ENCODE data around the gene ZCCHC2.

The ZCCHC2 gene

DNA sequence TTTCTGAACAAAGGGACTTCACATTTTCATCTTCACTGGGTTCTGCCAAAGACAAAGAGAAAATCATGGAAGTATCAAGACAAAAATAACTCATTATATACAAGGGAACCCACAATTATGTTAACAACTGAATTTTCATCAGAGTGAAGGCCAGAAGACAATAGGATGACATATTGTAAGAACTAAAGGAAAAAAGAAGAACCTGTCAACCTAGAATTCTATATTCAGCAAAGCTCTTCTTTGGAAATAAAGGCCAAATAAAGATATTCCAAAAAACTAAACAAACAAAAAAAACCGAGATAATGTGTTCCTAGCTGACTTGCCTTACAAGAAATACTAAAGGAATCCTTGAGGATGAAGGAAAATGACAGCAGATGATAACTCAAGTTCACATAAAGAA lies 10.3 kb upstream of the ZCCHC2 start:
- DNase-seq = no peak

DNA sequence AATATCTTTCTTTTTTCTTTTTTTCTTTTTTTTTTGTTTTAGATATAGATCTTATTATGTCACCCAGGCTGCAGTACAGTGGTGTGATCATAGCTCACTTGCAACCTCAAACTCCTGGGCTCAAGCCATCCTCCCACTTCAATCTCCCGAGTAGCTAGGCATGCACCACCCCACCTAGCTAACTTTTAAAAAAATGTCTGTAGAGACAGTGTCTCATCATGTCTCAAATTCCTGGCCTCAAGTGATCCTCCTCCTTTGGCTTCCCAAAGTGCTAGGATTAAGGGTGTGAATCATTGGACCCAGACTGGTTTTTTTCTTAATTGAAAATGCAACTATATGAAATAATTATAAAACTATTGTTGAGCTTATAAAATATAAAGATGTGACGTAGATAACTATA lies 9.8 kb upstream of the ZCCHC2 start:
- no peak for DNase-seq

DNA sequence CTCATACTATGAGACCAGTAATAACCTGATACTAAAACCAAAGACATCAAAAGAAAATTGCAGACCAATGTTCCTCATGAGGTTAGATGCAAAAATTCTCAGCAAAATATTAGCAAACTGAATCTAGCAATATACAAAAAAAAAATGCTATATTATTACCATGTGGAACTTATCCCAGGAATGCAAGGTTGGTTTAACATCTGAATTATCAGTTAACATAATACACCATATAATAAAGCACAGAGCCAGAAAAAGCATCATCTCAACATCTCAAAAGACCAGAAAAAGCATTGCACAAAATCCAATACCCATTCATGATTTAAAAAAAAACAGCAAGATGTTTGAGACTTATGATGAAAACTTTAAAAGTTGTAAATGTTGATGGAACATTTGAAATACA lies 8.3 kb upstream of the ZCCHC2 start:
- no peak for DNase-seq

DNA sequence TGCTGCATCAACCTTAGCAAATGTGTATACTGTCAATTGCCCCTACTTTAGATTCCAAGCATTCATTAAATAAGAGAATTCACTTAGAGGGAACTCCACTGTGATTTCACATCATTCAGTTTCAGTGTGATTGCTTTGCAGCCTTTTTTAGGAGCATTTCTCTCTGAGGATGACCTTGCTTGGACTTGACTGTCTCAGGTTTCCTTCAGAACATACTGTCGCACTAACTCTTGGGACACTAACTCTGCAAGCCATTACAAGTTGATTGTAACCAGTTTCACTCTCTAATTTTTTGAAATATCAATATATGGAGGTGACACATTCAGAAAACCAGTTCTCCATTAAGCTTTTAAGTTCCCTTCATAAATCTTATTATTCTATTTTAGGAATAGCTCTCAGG lies 6.6 kb upstream of the ZCCHC2 start:
- no peak for DNase-seq

DNA sequence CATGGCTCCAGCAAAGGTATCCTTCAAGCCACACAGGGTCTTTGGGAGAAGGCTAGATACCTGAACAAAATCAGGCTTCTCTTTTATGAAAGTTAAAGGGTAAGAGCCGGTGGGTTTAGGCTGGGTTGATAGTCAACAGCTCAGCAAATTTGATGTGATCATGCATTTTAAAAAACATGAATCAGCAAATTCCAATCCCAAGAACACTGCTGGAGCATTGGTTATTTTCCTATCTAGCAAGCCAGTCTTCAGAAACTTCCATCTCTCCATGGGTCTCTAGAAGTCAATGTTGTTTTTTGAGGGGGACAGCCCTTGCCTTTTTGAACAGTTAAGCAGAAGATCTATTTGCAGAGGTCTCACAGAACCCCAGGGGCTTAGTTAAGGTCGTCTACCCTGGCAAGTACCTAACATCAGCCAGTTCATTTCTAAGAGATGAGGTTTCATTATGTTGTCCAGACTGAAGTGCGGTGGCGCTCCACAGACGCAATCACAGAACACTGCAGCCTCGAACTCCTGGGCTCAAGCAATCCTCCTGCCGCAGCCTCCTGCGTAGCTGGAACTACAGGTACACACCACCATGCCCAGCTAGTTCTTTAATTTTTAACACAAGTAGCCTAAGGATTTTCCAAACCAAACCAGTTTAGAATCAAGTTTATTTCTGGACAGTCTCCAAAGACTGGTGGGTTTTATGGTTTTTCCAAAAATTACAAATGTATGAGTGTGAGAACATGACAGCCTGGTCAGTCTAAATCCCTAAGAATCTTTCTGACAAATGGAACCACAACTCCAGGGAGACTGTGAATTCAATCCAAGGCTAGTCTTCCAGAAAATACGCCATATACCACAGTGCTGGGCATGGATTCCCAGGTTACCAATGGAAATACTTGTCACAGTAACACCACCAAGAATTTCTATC lies 4.1 kb upstream of the ZCCHC2 start:
- DNase-seq = no peak

DNA sequence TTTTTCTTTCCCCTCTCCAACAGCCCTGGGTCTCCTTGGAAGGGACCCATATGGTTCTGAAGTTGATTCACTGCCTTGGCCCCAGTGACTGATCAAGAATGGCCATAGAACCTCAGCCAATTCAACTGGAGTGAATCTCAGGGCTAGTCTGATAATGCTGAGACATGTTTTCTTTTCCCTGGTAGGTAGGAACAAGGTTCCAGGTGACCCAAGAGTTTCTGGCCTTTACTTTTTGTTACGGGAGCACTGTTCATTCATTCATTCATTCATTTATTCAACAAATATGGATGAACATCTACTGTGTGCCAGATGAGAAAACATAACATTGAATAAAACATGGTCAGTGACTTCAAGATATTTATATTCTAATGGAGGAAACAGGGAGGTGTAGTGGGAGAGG lies 3.1 kb upstream of the ZCCHC2 start:
- no peak for DNase-seq

DNA sequence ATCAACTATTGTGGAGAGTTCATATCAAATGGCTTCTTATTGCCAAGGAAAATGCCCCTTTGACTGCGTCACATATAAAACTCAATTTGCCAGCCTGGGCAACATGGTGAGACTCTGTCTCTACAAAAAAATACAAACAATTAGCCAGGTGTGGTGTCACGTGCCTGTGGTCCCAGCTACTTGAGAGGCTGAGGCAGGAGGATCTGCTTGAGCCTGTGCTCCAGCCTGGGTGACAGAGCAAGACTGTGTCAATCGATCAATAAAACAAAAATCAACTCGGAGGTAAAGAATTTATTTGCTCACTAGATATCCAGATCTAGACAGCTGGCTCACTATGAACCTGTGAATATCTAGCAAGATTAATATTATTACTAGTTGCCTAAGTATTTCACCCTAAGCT lies 1.7 kb upstream of the ZCCHC2 start:
- DNase-seq = no peak

DNA sequence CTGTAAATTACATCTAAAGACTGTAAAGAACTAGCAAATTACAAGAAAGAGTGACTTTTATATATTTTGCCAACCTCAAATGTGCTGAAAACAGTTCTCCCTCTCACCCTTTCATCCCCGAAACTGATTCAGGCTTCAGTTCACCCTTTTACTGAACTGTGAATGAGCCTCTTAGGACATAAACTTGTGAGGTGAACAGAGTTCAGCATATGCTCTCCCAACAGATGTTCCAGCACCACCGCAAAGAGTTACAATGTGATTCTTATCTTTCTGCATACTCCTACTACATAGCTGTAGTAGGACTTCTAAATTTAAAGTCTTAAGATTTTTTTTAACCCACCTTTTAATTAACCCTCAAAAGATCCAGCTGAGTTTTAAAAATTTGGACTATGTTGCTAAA lies 1.2 kb upstream of the ZCCHC2 start:
- DNase-seq = no peak

DNA sequence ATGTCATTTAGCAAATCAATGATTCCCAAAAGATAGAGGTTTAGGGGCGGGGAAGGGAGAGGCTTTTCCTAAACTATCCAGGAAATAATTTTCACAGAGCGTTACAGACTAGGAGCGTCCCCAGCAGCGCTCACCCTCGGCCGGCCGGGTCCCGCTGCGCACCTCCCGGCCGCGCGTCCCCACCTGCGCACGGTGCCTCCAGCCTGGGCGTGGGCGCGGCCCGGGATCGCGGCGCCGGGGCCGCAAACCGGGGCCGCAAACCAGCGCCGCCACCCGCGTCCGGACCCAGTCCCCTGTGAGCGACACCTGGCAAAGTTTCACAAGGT lies 684 bp upstream of the ZCCHC2 start:
- DNase-seq = no peak

DNA sequence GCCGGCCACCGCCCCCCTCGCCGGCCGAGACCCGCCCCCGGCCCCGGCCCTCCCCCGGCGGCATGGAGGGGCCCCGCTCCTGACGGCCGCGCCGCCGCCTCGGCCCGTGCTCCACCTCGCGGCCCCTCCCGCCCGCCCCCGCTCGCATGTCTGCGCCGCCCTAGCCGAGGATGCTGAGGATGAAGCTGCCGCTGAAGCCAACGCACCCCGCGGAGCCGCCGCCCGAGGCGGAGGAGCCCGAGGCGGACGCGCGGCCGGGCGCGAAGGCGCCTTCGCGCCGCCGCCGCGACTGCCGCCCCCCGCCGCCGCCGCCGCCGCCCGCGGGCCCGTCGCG lies 397 bp downstream of the ZCCHC2 start:
- no peak for DNase-seq

DNA sequence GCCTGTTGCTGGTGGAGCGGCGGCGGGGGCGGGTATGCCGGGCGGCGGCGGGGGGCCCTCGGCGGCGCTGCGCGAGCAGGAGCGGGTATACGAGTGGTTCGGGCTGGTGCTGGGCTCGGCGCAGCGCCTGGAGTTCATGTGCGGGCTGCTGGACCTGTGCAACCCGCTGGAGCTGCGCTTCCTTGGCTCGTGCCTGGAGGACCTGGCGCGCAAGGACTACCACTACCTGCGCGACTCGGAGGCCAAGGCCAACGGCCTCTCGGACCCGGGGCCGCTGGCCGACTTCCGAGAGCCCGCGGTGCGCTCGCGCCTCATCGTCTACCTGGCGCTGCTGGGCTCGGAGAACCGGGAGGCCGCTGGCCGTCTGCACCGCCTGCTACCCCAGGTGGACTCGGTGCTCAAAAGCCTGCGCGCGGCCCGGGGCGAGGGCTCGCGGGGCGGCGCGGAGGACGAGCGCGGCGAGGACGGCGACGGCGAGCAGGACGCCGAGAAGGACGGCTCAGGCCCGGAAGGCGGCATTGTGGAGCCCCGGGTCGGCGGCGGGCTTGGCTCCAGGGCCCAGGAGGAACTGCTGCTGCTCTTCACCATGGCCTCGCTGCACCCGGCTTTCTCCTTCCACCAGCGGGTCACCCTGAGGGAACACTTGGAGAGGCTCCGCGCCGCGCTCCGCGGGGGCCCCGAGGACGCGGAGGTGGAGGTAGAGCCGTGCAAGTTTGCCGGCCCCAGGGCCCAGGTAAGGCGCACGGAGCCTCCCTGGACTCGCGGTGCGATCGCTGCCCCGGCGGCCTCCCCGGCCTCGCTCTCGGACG lies 1.0 kb downstream of the ZCCHC2 start:
- peak; percentile 20 for DNase-seq

DNA sequence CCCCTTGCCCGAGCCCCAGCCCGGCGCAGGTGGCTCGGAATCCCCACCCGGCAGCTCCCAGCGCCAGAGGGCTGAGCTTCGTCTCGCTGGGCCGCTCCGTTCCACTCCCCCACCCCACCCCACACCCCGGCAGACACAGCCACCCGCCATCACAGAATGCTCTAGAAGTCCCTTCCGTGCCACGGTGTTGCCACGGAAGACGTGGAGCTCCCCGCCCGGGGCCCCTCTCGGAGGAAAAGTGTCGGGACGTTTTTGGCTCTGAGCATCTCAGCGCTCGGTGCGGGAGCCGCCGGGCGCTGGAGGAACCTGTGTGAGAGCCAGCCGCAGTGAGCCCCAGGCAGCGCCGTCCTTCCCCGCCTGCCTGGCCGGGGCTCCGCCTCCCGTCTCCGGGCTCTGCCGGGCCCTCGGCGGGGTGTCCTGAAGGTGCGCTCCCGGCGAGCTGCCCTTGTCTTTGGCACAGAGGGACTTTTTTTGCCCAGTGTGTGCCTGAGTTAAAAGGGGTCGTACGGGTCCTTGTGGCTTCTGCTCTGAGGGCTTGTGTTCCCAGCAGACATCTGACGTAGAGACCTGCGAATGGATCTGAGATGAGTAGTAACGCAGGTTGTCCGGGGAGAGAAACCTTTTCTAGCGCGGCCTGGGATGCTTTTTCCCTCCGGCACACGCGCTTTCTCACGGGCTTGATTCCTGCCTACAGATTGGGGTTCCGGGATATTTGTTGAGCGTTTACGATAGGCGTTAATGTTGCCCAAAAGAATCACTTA lies 1.8 kb downstream of the ZCCHC2 start:
- peak; percentile 18 for DNase-seq

DNA sequence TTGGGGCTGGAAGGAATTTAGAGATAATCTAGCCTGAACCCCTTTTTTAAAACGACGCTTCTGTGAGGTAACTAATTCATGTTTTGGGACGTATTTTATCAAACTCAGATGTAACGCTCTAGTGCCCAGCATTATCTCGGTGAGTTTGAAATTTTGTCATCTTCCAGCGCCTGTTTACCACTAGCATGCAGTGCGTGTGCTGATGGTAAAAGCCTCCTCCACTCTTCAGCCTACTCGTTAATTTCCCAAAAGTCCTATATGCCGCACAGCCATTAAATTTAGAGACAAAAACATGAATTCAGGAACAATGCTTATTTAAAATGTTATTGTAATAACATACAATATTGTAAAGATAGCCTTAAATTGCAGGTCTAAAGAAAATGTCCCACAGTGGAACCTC lies 2.8 kb downstream of the ZCCHC2 start:
- DNase-seq = no peak

DNA sequence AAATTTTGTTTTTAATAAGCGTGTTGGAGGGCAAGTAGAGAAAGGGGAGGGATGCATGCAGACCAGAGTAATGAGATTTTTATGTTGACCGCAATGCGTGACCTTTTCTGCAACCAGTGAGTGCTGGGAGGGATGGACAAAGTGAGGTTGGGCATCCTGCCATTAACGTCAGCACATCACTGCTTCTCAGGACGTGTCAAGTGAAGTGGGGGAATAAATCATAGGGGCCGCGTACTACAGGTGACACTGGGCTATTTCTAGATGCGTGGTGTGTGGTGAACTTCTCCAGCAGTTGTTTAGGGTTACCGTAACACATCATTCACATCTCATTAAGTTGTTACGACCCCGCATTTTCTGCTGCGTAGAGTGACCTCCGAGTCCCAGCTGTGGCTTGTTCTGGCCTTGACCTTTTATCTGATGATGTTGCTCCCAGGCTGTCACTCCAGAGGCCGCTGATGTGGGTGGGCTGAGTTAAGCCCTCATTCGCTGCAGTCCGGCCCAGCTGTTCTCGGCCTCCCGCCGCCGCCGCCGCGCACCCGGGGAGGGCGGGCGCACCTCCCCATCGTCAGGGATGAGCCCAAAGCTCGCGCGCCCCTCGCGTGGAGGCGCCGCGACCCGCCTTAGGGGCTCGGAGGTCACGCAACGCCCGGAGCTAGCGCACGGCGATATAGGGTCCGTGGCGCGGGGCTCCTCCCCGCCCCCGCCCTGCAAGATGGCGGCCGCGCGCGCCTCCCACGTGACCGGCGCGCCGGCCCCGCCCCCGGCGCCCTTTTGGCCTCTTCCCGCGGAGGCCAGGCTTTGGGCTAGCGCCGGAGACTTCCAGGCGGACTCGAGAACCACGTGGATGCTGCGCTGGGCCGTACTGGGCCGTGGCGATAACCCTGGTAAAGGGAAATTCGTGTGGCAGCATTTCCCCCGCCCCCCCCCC lies 3.5 kb downstream of the ZCCHC2 start:
- DNase-seq = peak; percentile 54

DNA sequence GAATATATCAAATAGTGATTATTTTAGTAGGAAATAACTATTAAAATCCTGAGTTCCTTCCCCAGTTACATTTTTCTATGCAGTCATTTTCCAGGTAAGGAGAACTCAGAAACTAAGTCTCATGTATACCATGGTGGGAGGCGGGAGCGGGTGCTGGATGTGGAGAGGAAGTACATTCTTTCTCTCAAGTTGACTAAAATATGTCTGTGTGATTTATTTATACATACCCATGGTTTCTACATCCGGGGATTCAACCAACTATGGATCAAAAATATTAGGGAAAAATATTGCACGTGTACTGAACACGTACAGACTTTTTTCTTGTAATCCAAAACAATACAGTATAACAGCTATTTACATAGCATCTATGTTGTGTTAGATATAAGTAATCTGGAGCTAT lies 6.8 kb downstream of the ZCCHC2 start:
- DNase-seq = no peak

DNA sequence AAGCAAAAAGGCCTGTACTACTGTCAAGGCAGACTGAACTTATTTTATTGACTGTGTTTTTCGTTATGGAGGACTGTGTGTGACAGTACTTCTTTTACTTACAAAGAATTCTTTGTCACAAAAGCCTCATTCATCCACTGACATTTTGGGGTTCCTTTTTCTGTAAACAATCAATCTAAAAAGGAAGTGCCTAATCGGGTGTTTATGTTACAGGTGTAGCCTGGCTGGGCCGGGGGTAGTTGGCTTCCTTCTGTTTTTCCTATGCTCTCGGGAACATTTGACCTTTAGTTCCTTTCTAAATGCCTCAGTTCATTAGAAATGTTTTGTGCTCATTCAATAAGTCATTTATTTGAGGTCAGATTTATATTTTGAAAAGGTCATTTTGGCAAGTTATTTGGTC lies 8.3 kb downstream of the ZCCHC2 start:
- DNase-seq = no peak

DNA sequence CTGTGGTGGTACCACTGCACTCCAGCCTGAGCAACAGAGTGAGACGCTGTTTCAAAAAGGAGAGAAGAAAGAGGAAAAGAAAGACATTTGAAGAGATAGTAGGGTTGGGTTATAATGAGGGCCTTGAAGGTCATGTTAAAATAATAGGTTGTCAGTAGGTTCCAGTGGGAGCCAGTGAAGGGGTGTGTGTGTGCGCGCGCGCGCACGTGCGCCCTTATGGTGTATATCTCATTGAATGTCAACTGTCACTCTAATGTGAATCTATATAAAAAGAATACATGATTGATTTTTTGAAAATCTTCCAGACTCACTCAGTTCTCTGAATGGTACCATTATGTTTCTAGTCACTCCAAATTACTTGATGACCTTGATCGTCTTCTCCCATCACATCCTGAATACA lies 9.1 kb downstream of the ZCCHC2 start:
- DNase-seq = no peak

DNA sequence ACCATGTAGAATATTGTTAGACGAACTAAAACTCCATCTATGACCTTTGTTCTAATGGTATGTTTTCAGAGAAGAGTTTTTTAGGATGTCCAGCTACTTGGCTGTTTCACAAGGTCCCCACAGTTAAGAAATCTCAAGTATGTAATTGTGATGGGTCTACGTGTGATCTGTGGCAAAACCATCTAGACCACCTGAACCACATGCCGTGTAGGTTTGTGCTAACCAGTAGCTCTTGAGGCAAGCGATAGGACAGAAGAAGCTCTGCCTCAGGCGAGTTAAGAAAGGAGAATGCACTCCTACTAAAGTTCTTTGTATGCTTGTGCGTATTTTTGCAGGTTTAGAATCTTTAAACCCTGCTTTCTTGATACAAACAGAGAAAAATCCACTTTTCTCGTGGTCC lies 13.2 kb downstream of the ZCCHC2 start:
- no peak for DNase-seq

DNA sequence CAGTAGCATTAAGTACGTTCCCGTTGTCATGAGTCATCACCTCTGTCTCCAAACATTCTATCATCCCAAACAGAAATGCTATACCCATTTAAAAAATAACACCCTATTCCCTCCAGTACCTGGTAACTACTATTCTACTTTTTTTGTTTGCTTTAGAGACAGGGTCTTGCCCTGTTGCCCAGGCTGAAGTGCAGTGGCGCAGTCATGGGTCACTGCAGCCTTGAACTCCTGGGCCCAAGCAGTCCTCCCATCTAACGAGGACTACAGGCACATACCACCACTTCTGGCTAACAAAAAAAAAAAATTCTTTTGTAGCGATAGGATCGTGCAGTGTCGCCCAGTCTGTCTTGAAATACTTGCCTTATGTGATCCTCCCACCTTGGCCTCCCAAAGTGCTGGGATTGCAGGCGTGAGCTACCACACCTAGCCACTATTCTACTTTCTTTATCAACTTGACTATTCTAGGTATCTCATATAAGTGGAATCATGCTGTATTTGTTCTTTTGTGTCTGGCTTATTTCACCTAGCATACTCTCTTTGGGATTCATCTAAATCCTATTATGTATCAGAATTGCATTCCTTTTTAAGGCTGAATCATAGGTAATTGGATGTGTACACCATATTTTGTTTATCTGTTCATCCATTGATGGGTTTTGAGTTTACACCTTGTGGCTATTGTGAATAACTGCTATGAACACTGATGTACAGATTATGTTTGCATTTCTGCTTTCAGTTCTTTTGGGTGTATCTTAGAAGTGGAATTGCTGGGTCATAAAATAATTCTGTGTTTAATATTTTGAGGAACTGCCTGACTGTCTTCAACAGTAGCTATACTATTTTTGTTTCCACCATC lies 14.4 kb downstream of the ZCCHC2 start:
- no peak for DNase-seq

DNA sequence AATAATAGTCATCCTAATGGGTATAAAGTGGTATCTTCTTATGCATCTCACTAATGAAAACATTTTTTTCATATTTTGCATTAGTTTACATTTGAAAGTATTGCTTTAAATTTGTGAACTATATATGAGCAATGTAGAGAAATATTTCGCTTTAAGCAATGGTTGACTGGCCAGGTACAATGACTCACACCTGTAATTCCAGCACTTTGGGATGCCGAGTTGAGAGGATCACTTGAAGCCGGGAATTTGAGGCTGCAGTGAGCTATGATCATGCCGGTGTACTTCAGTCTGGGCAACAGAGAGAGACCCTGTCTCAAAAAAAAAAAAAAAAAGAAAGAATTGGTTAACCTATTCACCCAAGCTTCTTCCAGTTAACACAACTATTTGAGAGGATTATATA lies 15.1 kb downstream of the ZCCHC2 start:
- DNase-seq = no peak

DNA sequence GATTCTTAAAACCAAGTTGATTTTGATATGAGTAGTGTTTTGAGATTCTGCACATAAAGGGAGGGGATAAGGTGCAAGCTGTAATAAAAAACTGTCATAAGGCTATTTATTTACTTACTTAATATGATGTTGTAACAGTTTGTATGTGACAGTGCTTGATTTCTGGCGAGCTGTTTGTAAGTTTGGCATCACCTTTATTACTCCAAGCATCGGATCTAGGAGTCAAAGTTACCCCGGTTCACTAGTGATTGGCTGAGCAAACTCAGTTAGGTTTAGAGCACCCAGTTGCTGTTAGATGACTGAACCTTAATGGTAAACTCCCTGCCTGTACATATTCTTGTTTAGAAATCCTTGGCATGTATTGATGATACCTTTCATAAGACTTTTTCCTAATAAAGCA lies 16.1 kb downstream of the ZCCHC2 start:
- no peak for DNase-seq
